Measurements from ENCODE around the gene RRP1. TPM values are rescaled to one million over a fixed set of nuclear protein-coding genes. Genes with fewer than 3 reads are reported as not detected.

RRP1 gene
- total and polyA plus RNA-seq, 9 donors, result 8.5 to 29.3 (median 22.6) TPM

- WGBS, 3 donors, result 84 to 95% (median 91%) methylated on average over 9 to 10 of the region's 10 CpGs
- no peaks in the 10 kb centered on the region for H3K9me3 ChIP-seq
- no peak for DNase-seq
- no peaks in the 10 kb centered on the region for H3K36me3 ChIP-seq
- H3K4me1 ChIP-seq (ENCODE audit: insufficient read depth), result no peaks in the 10 kb centered on the region
- no peaks in the 10 kb centered on the region for H3K27me3 ChIP-seq
- no peak overlapping the region for H3K4me3 ChIP-seq
- intact Hi-C loops (cut with DNase I), result no loop called here
- H3K27ac ChIP-seq, result no peak overlapping the region
- no peak for TF ChIP-seq EP300 (IDR thresholded peaks at IDR 0.05)
- no peak for TF ChIP-seq POLR2A (IDR thresholded peaks at IDR 0.05)
- no peak for TF ChIP-seq CTCF (IDR thresholded peaks at IDR 0.05)
Measured at GRCh38 chr21:43832648-43833047, 43.3 kb downstream of the RRP1 start.

DNA sequence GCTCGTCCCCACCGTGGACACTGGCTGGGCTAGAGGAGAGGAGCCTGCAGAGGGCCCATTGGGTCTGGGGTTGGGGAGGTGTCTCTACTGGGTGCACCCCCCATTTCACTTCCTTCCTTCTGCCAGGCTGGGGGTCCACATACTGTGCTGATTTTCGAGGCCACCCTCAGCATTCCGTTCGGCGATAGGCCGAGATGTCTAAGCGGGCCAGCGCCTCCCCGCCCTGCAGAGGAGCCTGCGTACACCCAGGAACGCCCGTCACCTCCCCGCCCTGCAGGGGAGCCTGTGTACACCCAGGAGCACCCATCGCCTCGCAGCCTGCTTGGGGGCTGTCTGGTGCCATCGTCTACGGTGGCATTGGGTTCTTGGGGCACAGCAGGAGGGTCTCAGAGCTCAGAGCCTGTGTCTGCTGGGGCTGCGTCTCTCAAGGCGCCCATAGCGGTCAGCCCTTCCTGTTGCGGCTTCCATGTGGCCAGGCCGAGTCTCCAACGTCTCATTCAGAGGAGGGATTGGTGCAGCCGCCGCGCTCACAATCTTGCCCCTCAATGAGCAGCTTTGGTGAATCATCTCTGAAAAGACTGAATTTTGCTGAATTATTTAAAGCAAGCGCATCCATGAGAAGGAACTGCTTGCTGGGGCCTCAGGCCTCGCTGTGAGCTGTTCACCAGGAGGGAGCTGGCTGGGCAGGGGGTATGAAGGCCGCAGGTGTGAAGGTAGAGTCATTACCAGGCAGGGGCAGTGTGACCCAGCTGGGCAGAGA is 44.9 kb downstream of the RRP1 start:
- WGBS, 3 donors, result 89 to 94% (median 92%) methylated on average over 29 to 30 of the region's 30 CpGs
- Histone ChIP-seq H3K9me3 (no peaks in the 10 kb centered on the region), H3K4me1 (ENCODE audit: insufficient read depth) (no peaks in the 10 kb centered on the region), H3K36me3 (no peaks in the 10 kb centered on the region), H3K27ac (no peak overlapping the region), H3K27me3 (no peaks in the 10 kb centered on the region), H3K4me3 (no peak overlapping the region)
- intact Hi-C loops (cut with DNase I), result no loop called here
- no peak for DNase-seq
- TF ChIP-seq CTCF (IDR thresholded peaks at IDR 0.05) (no peak), EP300 (IDR thresholded peaks at IDR 0.05) (no peak), POLR2A (IDR thresholded peaks at IDR 0.05) (no peak)

DNA sequence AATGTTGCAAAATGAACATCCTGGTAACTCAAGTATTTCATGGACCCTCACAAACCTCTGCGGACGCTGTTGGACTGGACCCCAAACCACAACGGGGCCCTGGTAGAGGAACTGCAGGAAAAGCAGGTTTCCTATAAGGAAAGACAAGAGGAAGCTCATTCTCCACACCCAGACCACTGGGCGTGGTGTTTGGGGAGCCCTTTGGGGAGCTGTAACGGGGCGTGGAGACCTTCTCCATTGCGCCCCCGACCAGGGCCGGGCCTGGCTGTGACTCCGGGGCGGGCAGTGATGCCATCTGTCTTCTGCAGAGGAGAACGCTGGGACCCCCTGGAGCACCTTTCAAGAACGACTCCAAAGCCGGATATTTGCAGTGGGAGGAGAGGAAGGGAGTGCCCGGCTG is 45.7 kb downstream of the RRP1 start:
- no peak for DNase-seq
- intact Hi-C loops (cut with DNase I), result no loop called here
- no peak overlapping the region for H3K4me3 ChIP-seq

GRCh38 chr21:43835861-43836260 is 46.5 kb downstream of the RRP1 start:
- no peak overlapping the region for H3K4me3 ChIP-seq

More for the DNA sequence above, 45.7 kb downstream of the RRP1 start:
- H3K9me3 ChIP-seq, result no peaks in the 10 kb centered on the region
- H3K36me3 ChIP-seq, result no peaks in the 10 kb centered on the region
- TF ChIP-seq CTCF (IDR thresholded peaks at IDR 0.05) (no peak), EP300 (IDR thresholded peaks at IDR 0.05) (no peak), POLR2A (IDR thresholded peaks at IDR 0.05) (no peak)
- H3K27me3 ChIP-seq, result no peaks in the 10 kb centered on the region
- H3K4me1 ChIP-seq (ENCODE audit: insufficient read depth), result no peaks in the 10 kb centered on the region
- no peak overlapping the region for H3K27ac ChIP-seq
- WGBS, 3 donors, result 67 to 78% (median 68%) methylated on average over 15 of the region's 15 CpGs

More at GRCh38 chr21:43835861-43836260, 46.5 kb downstream of the RRP1 start:
- Histone ChIP-seq H3K27ac (no peak overlapping the region), H3K4me1 (ENCODE audit: insufficient read depth) (no peaks in the 10 kb centered on the region), H3K36me3 (no peaks in the 10 kb centered on the region), H3K27me3 (no peaks in the 10 kb centered on the region), H3K9me3 (no peaks in the 10 kb centered on the region)
- DNase-seq, result no peak
- no peak for TF ChIP-seq EP300 (IDR thresholded peaks at IDR 0.05)
- no peak for TF ChIP-seq POLR2A (IDR thresholded peaks at IDR 0.05)
- no peak for TF ChIP-seq CTCF (IDR thresholded peaks at IDR 0.05)
- intact Hi-C loops (cut with DNase I), result no loop called here
- WGBS, 3 donors, result 89 to 92% (median 90%) methylated on average over 6 of the region's 6 CpGs
